K562 (cell line): ENCODE data around the gene MYOG. TPM values are rescaled to one million over a fixed set of nuclear protein-coding genes. Genes with fewer than 3 reads are reported as not detected.

ENCODE experiments used
- CC2D1A ChIP-seq: fragments of 450-650 bp; IDR thresholded peaks from 2 replicates; pipeline ENCODE4 v1.6.1; 2017; ENCODE audit warnings: mild to moderate bottlenecking
- CTCF ChIP-seq, 3 experiments: IDR thresholded peaks in 2 of 3; conservative IDR thresholded peaks in 1 of 3; 2 replicates each; pipeline ENCODE4 v1.5.1; 2011 to 2012; ENCODE audit warnings: low read length in 3 of 3, mild to moderate bottlenecking in 3 of 3, control low read depth in 2 of 3, improper control_type of control experiment in 1 of 3, inconsistent platforms in 1 of 3, low read depth in 1 of 3, mixed read lengths in 1 of 3, moderate library complexity in 1 of 3; ENCODE audit not compliant: insufficient read depth in 2 of 3
- CTCFL ChIP-seq: IDR thresholded peaks from 2 replicates; pipeline ENCODE4 v1.6.1; 2011; ENCODE audit warnings: borderline replicate concordance, low read depth, mild to moderate bottlenecking, moderate library complexity, low read length; ENCODE audit not compliant: insufficient read depth, poor library complexity, severe bottlenecking
- KDM1A ChIP-seq, 2 experiments: fragments of 450-650 bp; IDR thresholded peaks; 2 replicates each; pipeline ENCODE4 v1.6.1; 2016; ENCODE audit warnings: mild to moderate bottlenecking in 2 of 2
- RCOR1 ChIP-seq, 2 experiments: IDR thresholded peaks; 2 replicates each; pipeline ENCODE4 v1.6.1; 2012; ENCODE audit warnings: low read depth in 2 of 2, low read length in 2 of 2, borderline replicate concordance in 1 of 2, improper control_type of control experiment in 1 of 2
- REST ChIP-seq, 2 experiments: fragments of 450-650 bp; formaldehyde crosslinking in 1 of 2; IDR thresholded peaks; 2 replicates each; pipeline versions ENCODE4 v1.4.0 to v1.6.1; 2014 to 2020; ENCODE audit warnings: mild to moderate bottlenecking in 2 of 2, borderline replicate concordance in 1 of 2, low read depth in 1 of 2
- SRF ChIP-seq, 2 experiments: fragments of 250-450, 450-650 bp in 1 of 2; sonication (Bioruptor Pico) in 1 of 2; sonication (generic) in 1 of 2; formaldehyde crosslinking; IDR thresholded peaks; 2 replicates each; pipeline versions ENCODE4 v1.5.0 to v1.5.1; 2020 to 2022; ENCODE audit warnings: mild to moderate bottlenecking in 1 of 2, missing genetic modification reagents in 1 of 2
- YY1 ChIP-seq, 3 experiments: IDR thresholded peaks; 2 replicates each; pipeline ENCODE4 v1.6.1; 2011; ENCODE audit warnings: low read length in 2 of 3, mild to moderate bottlenecking in 2 of 3, moderate library complexity in 2 of 3, borderline replicate concordance in 1 of 3, control low read depth in 1 of 3, low read depth in 1 of 3; ENCODE audit not compliant: insufficient read depth in 3 of 3, insufficient replicate concordance in 2 of 3, control insufficient read depth in 1 of 3, insufficient read length in 1 of 3; ENCODE audit errors: extremely low read depth in 1 of 3
- ZNF175 ChIP-seq: fragments of 200-800 bp; sonication (Bioruptor generic); IDR thresholded peaks from 2 replicates; pipeline ENCODE4 v1.6.1; 2016; ENCODE audit warnings: low read depth, mild to moderate bottlenecking, missing genetic modification characterization, missing compliant biosample characterization
- polyA plus RNA-seq, 8 experiments: library from polyadenylated mRNA; depleted of rRNA in 4 of 8; stranded (reverse) in 5 of 8; unstranded in 3 of 8; fragments of >200 nt; fragmentation: Nextera tagmentation in 2 of 8; fragmentation: Illumina TruSeq in 1 of 8; extraction: Ambion mirVana in 2 of 8; extraction: Trizol in 1 of 8; gene quantifications; 2 replicates each; pipeline versions ENCODE4 v1.2.1 to v1.2.3, GENCODE V29; 2011 to 2014; ENCODE audit warnings: inconsistent platforms in 1 of 8, missing spikeins in 1 of 8
- total RNA-seq, 7 experiments: library from RNA; depleted of rRNA in 6 of 7; stranded (reverse); fragments of >200 nt in 6 of 7; fragmentation: Illumina TruSeq in 2 of 7; extraction: Trizol in 2 of 7; gene quantifications; 2 replicates each; pipeline versions ENCODE4 v1.2.1 to v1.2.3, GENCODE V29; 2011 to 2021; ENCODE audit warnings: low replicate concordance in 1 of 7

The MYOG gene
- total and polyA plus RNA-seq, 9 of the 15 experiments (the other 6 are each of a cell fraction or from before 2014, with no cell fraction given) = not detected

GRCh38 chr1:203117611-203118575 is 32.1 kb upstream of the MYOG start (continued):
- peak; percentile 87 to 92 (median 89) for TF ChIP-seq CTCF (IDR thresholded peaks at IDR 0.05 in 2 of 3, conservative IDR thresholded peaks at IDR 0.05 in 1 of 3; ENCODE audit: insufficient read depth in 2 of 3, low read depth in 1 of 3, low read length in 3 of 3)
- peak in 1 of 2 experiments; percentile 47; a peak in 1 of 4 replicates for TF ChIP-seq RCOR1 (IDR thresholded peaks at IDR 0.05; ENCODE audit: borderline replicate concordance in 1 of 2, low read depth in 2 of 2, low read length in 2 of 2)
- peak; percentile 18; the same call in 1 of the 2 replicates for TF ChIP-seq CC2D1A
- peak; percentile 86 for TF ChIP-seq CTCFL
- TF ChIP-seq YY1 (IDR thresholded peaks at IDR 0.05; ENCODE audit: borderline replicate concordance in 1 of 3, control insufficient read depth in 1 of 3, extremely low read depth in 1 of 3, insufficient read depth in 3 of 3, insufficient read length in 1 of 3, insufficient replicate concordance in 2 of 3, low read depth in 1 of 3, low read length in 2 of 3) = peak in 2 of 3 experiments; percentile 22 to 42
- TF ChIP-seq ZNF175 (CRISPR knock-in tag) = no peak
- TF ChIP-seq REST (IDR thresholded peaks at IDR 0.05; ENCODE audit: borderline replicate concordance) = peak; percentile 81
- TF ChIP-seq REST (CRISPR knock-in tag; IDR thresholded peaks at IDR 0.05; ENCODE audit: low read depth) = no peak
- TF ChIP-seq SRF (CRISPR knock-in tag; IDR thresholded peaks at IDR 0.05) = no peak
- no peak for TF ChIP-seq KDM1A (IDR thresholded peaks at IDR 0.05)
- TF ChIP-seq, all 486 proteins: peak for 21
